ENCODE measurements around the gene FAAP100.

- TF ChIP-seq, protein P1, sequence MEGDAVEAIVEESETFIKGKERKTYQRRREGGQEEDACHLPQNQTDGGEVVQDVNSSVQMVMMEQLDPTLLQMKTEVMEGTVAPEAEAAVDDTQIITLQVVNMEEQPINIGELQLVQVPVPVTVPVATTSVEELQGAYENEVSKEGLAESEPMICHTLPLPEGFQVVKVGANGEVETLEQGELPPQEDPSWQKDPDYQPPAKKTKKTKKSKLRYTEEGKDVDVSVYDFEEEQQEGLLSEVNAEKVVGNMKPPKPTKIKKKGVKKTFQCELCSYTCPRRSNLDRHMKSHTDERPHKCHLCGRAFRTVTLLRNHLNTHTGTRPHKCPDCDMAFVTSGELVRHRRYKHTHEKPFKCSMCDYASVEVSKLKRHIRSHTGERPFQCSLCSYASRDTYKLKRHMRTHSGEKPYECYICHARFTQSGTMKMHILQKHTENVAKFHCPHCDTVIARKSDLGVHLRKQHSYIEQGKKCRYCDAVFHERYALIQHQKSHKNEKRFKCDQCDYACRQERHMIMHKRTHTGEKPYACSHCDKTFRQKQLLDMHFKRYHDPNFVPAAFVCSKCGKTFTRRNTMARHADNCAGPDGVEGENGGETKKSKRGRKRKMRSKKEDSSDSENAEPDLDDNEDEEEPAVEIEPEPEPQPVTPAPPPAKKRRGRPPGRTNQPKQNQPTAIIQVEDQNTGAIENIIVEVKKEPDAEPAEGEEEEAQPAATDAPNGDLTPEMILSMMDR (IDR thresholded peaks at IDR 0.05), result no peak
- TF ChIP-seq POLR2A (IDR thresholded peaks at IDR 0.05) (no peak), POLR2AphosphoS5 (IDR thresholded peaks at IDR 0.05) (no peak)
Measured at GRCh38 chr17:81580481-81580880, 28.3 kb upstream of the FAAP100 start.

Measured in upper lobe of left lung (tissue), 4 donors.